ENCODE data around the gene SLC17A8.
"Not testable (repeated sequence)": the region's sequence is repeated elsewhere in the genome, so short reads cannot be mapped to it uniquely, and the experiment has no call there.

Gene SLC17A8

DNA sequence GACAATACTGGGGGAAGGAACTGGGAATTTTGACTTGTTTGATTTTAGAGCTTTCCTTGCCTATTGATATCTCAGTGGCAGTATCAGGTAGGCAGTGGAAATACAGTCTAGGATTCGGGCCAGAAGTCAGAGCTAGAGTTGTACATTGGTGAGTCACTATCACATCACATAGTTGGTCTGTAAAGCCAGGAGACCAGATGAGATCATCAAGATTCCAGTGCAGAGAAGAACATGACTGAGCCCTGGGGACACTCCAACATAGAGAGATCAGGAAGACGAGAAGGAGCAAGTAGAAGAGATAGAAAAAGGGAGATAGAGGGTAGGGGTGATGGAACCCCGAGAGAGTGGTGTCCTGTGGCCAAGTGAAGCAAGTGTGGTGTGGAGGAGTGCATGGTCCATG, 70.2 kb downstream of the SLC17A8 start:
- no peak for DNase-seq (ENCODE audit: low read depth in 2 of 2)

- not testable (repeated sequence) for DNase-seq (ENCODE audit: low read depth in 2 of 2)
Measured at GRCh38 chr12:100430251-100430650, 73.4 kb downstream of the SLC17A8 start.

DNA sequence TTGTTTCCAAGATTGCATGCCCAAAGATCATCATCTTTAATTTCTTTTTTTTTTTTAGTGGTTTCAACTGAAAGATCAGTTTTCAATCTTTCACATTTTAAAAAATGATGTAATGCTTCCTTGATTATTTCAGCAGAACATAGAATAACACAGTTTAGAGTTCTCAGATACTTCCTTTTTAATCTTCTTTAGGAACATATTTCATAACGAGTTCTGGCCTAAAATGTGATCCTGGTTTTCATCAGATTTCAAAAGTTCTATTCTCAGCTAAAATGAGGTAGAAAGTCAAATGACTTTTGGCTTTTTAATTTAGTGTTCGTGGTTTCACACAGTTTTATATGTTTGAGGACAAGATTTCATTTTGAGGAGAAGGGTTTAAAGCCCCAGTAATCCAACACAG, 76.8 kb downstream of the SLC17A8 start:
- no peak for DNase-seq (ENCODE audit: low read depth in 2 of 2)

- DNase-seq (ENCODE audit: low read depth in 2 of 2): no peak
Measured at GRCh38 chr12:100434177-100434576, 77.3 kb downstream of the SLC17A8 start.

DNA sequence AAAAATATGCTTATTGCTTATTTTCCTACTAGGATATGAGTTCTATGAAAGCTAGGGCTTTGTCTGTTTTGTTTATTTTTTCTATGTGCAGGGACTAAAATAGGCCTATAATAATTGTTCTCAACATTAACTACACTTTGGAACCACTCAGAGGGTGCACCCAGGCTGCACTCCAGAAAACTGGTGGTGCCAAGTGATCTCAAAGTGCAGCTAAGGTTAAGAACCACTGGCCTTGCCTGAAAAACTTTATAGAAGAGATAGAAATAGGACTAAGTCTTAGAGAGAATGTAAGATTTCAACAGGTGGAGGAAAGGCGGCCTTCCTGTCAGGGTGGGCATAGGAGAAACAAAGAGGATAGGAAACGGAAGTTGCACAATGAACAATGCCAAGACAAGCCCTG, 79.1 kb downstream of the SLC17A8 start:
- DNase-seq (ENCODE audit: low read depth in 2 of 2): no peak

GRCh38 chr12:100437038-100437841, 80.4 kb downstream of the SLC17A8 start:
- no peak for DNase-seq (ENCODE audit: low read depth in 2 of 2)

DNA sequence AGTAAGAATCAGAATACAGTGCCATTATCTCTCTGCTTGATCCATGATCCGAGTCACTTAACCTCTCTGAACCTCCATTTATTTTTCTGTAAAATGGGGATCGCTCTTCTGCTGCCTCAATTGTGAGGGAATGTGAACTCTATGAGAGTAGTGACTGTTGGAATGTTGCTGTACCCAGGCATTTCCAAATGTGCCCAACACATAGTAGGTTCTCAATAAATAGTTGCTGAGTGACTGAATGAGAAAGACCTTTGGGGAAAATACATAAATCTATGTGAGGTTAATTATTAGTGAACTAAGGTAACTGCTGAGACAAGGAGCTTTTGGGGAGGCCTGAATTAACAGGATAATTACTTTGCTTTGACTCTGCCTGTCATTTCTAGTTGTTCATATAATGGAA, 82.9 kb downstream of the SLC17A8 start:
- DNase-seq (ENCODE audit: low read depth in 2 of 2): no peak

DNA sequence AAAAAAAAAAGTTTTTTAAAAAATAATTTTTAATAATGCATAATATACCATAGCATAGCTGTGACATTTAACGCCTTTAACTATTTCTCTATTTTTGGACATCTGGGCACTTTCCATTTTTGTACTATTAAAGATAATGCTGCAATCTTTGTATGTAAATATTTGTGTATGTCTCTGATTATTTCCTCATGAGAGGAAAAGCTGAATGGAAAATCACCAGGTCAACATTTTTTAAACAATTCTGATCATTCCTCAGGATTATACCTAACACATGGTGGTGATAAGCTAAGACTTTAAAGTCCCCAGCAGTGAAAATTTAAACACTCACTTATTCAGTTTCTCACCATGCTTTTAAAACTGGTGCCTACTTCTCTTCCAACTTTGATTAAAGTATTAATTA, 85.5 kb downstream of the SLC17A8 start:
- no peak for DNase-seq (ENCODE audit: low read depth in 2 of 2)

DNA sequence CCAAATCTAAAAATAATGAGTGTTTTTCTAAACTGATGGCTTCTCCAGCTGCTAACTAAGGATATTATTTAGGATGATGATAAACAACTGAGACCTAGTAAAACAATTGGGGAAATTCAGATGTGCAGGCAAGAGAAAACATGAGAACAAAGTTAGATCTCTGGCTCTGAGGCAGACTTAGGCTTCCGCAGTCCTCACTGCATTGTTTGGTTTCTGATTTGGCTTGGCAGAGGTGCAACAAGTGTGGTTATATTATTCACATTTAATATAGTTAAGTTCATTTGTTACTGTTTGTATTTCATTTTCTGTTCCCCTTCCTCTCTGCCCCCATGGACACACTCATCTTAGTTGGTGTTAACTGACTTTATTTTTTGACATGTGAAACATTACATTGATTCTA, 86.6 kb downstream of the SLC17A8 start:
- no peak for DNase-seq (ENCODE audit: low read depth in 2 of 2)

GRCh38 chr12:100445081-100445481, 88.2 kb downstream of the SLC17A8 start:
- no peak for DNase-seq (ENCODE audit: low read depth in 2 of 2)

- no peak for DNase-seq (ENCODE audit: low read depth in 2 of 2)
Measured at GRCh38 chr12:100447381-100447780, 90.5 kb downstream of the SLC17A8 start.

GRCh38 chr12:100448656-100449055, 91.8 kb downstream of the SLC17A8 start:
- DNase-seq (ENCODE audit: low read depth in 2 of 2): no peak

- no peak for DNase-seq (ENCODE audit: low read depth in 2 of 2)
Measured at GRCh38 chr12:100450735-100451134, 93.9 kb downstream of the SLC17A8 start.

- no peak for DNase-seq (ENCODE audit: low read depth in 2 of 2)
Measured at GRCh38 chr12:100453951-100454350, 97.1 kb downstream of the SLC17A8 start.

- no peak for DNase-seq (ENCODE audit: low read depth in 2 of 2)
Measured at GRCh38 chr12:100455896-100456295, 99.0 kb downstream of the SLC17A8 start.

- DNase-seq (ENCODE audit: low read depth in 2 of 2): no peak
Measured at GRCh38 chr12:100458191-100458590, 101.3 kb downstream of the SLC17A8 start.

DNA sequence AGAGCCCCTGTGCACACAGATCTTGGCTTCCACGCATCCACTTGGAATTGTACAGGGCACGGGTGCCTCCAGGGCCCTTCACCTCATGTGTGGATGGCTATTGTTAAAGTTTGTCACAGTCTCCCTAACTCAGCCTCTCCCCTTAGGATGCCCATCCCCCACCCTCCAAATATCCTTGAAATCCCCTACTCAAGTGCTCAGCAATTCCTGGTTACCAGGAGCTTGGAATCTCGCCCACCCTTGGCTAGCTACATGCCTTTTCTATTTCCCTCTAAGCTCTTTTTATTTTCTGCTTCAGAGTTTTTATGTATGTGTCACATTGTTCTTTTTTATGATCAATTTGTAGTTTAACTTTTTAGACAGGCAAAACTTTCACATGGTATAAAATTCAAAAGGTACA, 103.8 kb downstream of the SLC17A8 start:
- no peak for DNase-seq (ENCODE audit: low read depth in 2 of 2)

GRCh38 chr12:100461330-100461973, 104.6 kb downstream of the SLC17A8 start:
- DNase-seq (ENCODE audit: low read depth in 2 of 2): no peak

GRCh38 chr12:100463661-100464060, 106.8 kb downstream of the SLC17A8 start:
- no peak for DNase-seq (ENCODE audit: low read depth in 2 of 2)

DNA sequence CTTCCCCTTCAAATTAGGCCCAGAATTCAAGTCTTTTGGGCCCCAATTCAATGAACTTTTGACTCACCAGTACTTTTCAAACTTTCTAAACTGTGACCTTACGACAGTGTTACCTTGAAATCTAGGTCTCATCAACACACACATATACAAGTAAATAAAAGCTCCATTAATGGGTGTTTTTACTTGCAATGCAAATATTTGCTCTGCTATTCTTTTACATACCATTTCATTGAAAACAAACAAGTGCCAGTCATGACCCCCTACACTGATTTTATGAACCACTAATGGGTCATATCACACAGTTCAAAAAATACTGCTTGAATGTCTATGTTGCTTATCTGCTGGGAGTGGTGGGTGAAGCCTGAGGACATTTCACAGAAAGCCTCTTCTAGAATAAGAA, 107.7 kb downstream of the SLC17A8 start:
- no peak for DNase-seq (ENCODE audit: low read depth in 2 of 2)

- no peak for DNase-seq (ENCODE audit: low read depth in 2 of 2)
Measured at GRCh38 chr12:100468126-100468525, 111.3 kb downstream of the SLC17A8 start.
